GM23338 (cell line): ENCODE data around the gene MYH15.

ENCODE experiments used
- CTCF ChIP-seq, 2 experiments: fragments of 200-600 bp in 1 of 2; sonication (generic) in 1 of 2; conservative IDR thresholded peaks; 2 replicates each; pipeline versions ENCODE4 v1.5.1 to v1.6.1; 2016 to 2017; ENCODE audit warnings: antibody characterized with exemption in 2 of 2, low read depth in 2 of 2, mild to moderate bottlenecking in 2 of 2, moderate library complexity in 1 of 2
- JUNB ChIP-seq: IDR thresholded peaks from one replicate; pipeline ENCODE4 v1.6.1; 2016; ENCODE audit warnings: antibody characterized with exemption; ENCODE audit not compliant: unreplicated experiment
- TF ChIP-seq, protein P1 (sequence below): IDR thresholded peaks from one replicate; pipeline ENCODE4 v1.6.1; 2018; ENCODE audit warnings: antibody characterized with exemption; ENCODE audit not compliant: unreplicated experiment

GRCh38 chr3:108511055-108511454 is 659 bp upstream of the MYH15 start:
- TF ChIP-seq, protein P1, sequence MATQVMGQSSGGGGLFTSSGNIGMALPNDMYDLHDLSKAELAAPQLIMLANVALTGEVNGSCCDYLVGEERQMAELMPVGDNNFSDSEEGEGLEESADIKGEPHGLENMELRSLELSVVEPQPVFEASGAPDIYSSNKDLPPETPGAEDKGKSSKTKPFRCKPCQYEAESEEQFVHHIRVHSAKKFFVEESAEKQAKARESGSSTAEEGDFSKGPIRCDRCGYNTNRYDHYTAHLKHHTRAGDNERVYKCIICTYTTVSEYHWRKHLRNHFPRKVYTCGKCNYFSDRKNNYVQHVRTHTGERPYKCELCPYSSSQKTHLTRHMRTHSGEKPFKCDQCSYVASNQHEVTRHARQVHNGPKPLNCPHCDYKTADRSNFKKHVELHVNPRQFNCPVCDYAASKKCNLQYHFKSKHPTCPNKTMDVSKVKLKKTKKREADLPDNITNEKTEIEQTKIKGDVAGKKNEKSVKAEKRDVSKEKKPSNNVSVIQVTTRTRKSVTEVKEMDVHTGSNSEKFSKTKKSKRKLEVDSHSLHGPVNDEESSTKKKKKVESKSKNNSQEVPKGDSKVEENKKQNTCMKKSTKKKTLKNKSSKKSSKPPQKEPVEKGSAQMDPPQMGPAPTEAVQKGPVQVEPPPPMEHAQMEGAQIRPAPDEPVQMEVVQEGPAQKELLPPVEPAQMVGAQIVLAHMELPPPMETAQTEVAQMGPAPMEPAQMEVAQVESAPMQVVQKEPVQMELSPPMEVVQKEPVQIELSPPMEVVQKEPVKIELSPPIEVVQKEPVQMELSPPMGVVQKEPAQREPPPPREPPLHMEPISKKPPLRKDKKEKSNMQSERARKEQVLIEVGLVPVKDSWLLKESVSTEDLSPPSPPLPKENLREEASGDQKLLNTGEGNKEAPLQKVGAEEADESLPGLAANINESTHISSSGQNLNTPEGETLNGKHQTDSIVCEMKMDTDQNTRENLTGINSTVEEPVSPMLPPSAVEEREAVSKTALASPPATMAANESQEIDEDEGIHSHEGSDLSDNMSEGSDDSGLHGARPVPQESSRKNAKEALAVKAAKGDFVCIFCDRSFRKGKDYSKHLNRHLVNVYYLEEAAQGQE = no peak
- no peak for TF ChIP-seq JUNB
- no peak for TF ChIP-seq CTCF (conservative IDR thresholded peaks at IDR 0.05; ENCODE audit: low read depth in 2 of 2)
